ELR (cell line): ENCODE results near the gene HOXC4.

ENCODE experiments used
- DNase-seq: peaks from one replicate; pipeline ENCODE4 v3.0.0-alpha.2; 2015; ENCODE audit warnings: low read depth

Gene HOXC4

GRCh38 chr12:54029529-54030441, 23.9 kb upstream of the HOXC4 start:
- no peak for DNase-seq

DNA sequence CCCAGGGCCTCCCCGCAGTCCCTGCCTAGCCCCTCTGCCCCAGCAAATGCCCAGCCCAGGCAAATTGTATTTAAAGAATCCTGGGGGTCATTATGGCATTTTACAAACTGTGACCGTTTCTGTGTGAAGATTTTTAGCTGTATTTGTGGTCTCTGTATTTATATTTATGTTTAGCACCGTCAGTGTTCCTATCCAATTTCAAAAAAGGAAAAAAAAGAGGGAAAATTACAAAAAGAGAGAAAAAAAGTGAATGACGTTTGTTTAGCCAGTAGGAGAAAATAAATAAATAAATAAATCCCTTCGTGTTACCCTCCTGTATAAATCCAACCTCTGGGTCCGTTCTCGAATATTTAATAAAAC, 23.2 kb upstream of the HOXC4 start:
- DNase-seq = no peak

- DNase-seq = no peak
Observed at GRCh38 chr12:54030889-54031471, 22.7 kb upstream of the HOXC4 start.

GRCh38 chr12:54031480-54031879, 22.2 kb upstream of the HOXC4 start:
- DNase-seq = no peak

DNA sequence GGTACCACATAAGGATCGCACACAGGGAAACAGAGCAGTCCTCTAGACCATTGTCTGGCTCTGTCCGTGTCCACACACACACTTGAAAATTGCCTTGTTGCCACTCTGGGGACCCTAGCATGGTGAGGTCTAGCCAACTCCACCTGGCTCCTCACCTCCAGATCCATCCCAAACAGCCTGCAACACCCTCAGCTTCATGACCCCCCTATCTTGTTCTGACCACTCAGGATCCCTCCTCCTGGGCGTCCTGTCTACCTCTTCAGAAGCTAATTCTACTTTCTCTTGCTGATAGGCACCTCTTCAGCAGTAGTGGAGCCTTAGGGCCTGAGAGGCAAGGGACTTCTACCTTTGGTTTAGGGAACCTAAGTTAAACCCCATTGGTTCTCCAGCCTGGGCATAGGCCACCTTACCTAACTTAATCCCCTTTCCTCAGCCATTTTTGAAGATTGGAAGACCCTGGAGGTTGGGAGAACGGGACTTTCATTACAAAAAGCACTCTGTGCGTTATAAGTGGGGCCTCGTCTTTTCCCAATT, 21.5 kb upstream of the HOXC4 start:
- DNase-seq = no peak

- DNase-seq = peak; percentile 81
Observed at GRCh38 chr12:54032627-54033100, 21.0 kb upstream of the HOXC4 start, which contains the start of gene HOXC5. Gene HOXC5 (plus strand): TSS chr12:54033050. CDS start chr12:54033123, 73 bp downstream.

GRCh38 chr12:54033106-54033979, 20.3 kb upstream of the HOXC4 start:
- DNase-seq = peak; percentile 74

GRCh38 chr12:54033980-54034784, 19.5 kb upstream of the HOXC4 start:
- peak; percentile 31 for DNase-seq

DNA sequence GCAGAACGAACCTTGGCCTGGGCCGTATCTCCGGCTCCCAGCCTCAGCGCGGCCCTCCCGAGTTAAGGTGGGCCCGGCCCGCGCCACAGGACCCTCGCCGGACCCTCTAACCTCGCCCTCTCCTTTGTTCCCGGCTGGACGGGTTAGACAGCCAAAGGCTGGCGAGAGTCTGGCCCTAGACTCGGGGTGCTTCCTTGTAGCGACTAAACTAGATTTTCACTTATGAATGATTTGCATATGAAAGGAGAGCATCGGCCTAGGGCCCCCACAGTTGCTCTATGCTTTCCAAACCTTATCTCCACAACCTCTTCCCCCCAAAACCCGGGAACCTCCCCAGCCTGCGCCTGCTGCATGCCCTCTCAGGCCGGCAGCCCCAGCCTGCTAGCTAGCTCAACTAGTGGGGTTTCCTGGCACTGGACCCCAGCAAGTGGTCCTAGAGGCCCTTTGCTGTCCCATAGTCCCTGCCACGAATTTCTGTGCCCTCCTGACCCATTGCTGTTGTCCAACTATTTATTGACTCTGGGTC, 18.8 kb upstream of the HOXC4 start:
- no peak for DNase-seq

- DNase-seq = no peak
Observed at GRCh38 chr12:54035568-54036264, 17.9 kb upstream of the HOXC4 start.

DNA sequence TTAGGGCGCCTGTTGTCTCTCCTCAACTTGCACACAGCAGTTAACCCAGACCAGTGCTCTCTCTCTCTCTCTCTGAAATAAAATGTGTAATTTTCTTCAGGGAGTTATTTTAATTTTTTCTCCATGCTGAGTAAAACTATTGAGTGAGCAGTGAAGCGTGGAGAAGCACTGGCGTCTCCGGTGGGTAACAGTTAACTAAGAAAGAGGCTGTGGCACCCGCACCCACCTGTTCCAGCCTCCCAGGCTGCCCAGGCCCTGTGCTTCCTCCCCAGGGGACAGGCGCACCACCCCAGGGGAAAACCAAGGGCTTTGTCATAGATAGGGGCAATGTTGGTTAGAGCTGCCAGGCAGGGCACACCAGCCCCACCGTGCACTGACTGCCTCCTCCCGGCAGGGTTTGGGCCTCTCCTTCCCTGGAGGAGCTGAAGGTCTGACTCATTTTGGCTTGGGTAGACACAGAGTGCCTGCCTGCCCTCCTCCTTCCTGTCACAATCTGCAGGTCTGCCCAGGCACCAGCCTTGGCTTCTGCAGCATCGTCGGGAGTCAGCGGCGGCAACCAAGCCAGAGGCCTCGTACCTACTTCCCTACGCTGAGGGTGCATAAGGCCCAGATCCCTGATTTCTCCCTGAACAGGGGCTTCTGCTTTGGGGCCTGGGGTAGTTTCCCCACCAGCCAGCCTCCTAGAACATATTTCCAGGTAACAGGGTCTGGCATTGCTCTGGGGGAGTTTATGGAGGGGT, 16.8 kb upstream of the HOXC4 start:
- peak; percentile 53 for DNase-seq

- DNase-seq = no peak
Observed at GRCh38 chr12:54037360-54038283, 16.0 kb upstream of the HOXC4 start.

GRCh38 chr12:54038284-54038870, 15.3 kb upstream of the HOXC4 start:
- no peak for DNase-seq

DNA sequence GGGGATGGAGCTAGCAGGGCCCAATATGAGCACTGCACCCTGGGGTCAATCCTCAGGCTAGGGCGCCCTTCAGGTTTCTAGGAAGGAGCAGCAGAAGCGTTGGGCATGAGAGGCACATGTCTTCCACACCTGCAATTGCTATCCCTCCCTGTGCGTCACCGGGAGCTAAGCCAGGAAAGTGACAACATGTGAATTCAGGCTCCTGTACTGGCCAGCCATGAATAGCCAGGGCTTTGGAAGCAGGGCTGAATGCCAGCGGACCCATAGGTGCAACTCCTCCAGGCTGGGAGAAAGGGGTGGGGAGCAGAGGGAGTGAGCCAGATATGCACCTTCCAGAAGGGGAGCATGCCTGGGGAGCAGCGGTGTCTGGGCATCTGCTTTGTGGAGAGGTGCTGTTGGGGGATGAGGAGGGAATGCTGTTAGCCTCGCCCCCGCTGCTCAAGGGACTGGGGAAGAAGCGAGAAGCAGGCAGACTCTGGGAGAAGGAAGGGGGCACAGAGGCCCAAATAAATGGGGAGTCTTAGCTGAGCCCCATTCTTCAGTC, 14.7 kb upstream of the HOXC4 start:
- no peak for DNase-seq

- no peak for DNase-seq
Observed at GRCh38 chr12:54039417-54040147, 14.1 kb upstream of the HOXC4 start.

DNA sequence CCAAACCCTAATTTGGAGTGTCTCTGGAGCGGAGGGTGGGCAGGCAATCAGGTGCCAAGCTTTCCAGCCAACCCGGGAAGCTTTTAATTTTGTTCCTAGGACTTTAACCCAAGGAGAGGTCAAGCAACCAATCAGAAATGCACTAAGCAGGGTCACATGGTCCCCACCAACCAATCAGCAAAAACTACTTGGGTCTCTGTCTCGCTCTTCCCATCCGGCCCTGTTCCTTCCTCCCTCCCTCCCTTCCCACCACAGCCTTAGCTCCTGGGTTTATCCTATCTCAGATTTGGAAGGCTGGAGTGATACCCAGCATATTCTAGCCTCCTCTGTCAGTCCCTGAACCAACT, 13.5 kb upstream of the HOXC4 start:
- peak; percentile 27 for DNase-seq

DNA sequence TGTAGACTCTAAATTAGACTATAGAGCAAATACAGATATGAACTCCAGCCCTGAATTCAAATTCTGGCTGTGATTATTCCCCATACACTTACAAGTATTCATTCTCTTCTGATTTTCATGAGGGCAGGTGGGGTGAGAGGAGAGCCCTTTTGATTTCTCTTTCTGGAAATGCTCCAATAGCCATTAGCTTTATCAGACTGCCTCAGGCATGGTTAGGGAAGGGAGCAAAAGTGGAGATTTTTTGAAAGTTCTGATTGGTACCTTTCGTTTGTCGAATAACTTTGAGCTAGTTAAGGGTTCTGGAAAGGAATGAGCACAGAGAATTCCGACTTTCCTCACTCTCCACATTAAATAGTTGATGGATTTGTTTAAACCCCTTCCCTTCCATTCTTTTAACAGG, 13.0 kb upstream of the HOXC4 start:
- no peak for DNase-seq
